ENCODE data around the gene ADRA2B. TPM values are rescaled to one million over a fixed set of nuclear protein-coding genes. Genes with fewer than 3 reads are reported as not detected.

ADRA2B gene
- total RNA-seq, 2 experiments from 2014 or later = 0.29 to 0.34 TPM

- H3K4me3 Mint-ChIP-seq = no peak overlapping the region
- intact Hi-C loops (cut with micrococcal nuclease) = no loop called here
- H3K27ac Mint-ChIP-seq = no peak overlapping the region
- CTCF ChIA-PET = interaction anchor here (1.4 to 1.6 kb wide), 2 partner anchors 11 kb away, joined by 5 read pairs; partner anchors contain the start of gene ADRA2B
- H3K36me3 Mint-ChIP-seq (ENCODE audit: low read depth) = no peaks in the 10 kb centered on the region
- no peak for DNase-seq
- no peaks in the 10 kb centered on the region for H3K4me1 Mint-ChIP-seq (ENCODE audit: low read depth)
- no peak for ATAC-seq
- H3K9me3 Mint-ChIP-seq = peaks cover 9% of the 10 kb centered on the region
- TF ChIP-seq, protein P1, sequence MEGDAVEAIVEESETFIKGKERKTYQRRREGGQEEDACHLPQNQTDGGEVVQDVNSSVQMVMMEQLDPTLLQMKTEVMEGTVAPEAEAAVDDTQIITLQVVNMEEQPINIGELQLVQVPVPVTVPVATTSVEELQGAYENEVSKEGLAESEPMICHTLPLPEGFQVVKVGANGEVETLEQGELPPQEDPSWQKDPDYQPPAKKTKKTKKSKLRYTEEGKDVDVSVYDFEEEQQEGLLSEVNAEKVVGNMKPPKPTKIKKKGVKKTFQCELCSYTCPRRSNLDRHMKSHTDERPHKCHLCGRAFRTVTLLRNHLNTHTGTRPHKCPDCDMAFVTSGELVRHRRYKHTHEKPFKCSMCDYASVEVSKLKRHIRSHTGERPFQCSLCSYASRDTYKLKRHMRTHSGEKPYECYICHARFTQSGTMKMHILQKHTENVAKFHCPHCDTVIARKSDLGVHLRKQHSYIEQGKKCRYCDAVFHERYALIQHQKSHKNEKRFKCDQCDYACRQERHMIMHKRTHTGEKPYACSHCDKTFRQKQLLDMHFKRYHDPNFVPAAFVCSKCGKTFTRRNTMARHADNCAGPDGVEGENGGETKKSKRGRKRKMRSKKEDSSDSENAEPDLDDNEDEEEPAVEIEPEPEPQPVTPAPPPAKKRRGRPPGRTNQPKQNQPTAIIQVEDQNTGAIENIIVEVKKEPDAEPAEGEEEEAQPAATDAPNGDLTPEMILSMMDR (IDR thresholded peaks at IDR 0.05) = no peak
- no peaks in the 10 kb centered on the region for H3K27me3 Mint-ChIP-seq
- POLR2A ChIA-PET = no interaction called here
Measured at GRCh38 chr2:96105994-96106715, 10.2 kb downstream of the ADRA2B start.

GRCh38 chr2:96105152-96105915, 11.0 kb downstream of the ADRA2B start:
- ChIA-PET CTCF (interaction anchor here (1.6 kb wide), 1 partner anchor 12 kb away, joined by 5 read pairs; no protein-coding TSS in a partner anchor), POLR2A (interaction anchor here (0.5 kb wide), 1 partner anchor 405 kb away, joined by 3 read pairs; no protein-coding TSS in a partner anchor)
- DNase-seq (no peak), ATAC-seq (no peak)
- H3K27ac Mint-ChIP-seq = no peak overlapping the region
- H3K4me3 Mint-ChIP-seq = no peak overlapping the region
- no peaks in the 10 kb centered on the region for H3K36me3 Mint-ChIP-seq (ENCODE audit: low read depth)
- TF ChIP-seq, protein P1 (IDR thresholded peaks at IDR 0.05) = no peak
- intact Hi-C loops (cut with micrococcal nuclease) = no loop called here
- no peaks in the 10 kb centered on the region for H3K4me1 Mint-ChIP-seq (ENCODE audit: low read depth)
- peaks cover 9% of the 10 kb centered on the region for H3K9me3 Mint-ChIP-seq
- no peaks in the 10 kb centered on the region for H3K27me3 Mint-ChIP-seq

- no peak overlapping the region for H3K27ac Mint-ChIP-seq
- ChIA-PET CTCF (interaction anchor here (1.0 kb wide), 1 partner anchor 12 kb away, joined by 3 read pairs; no protein-coding TSS in a partner anchor), POLR2A (no interaction called here)
- H3K27me3 Mint-ChIP-seq = no peaks in the 10 kb centered on the region
- H3K4me1 Mint-ChIP-seq (ENCODE audit: low read depth) = no peaks in the 10 kb centered on the region
- TF ChIP-seq, protein P1 (IDR thresholded peaks at IDR 0.05) = no peak
- H3K4me3 Mint-ChIP-seq = no peak overlapping the region
- intact Hi-C loops (cut with micrococcal nuclease) = no loop called here
- ATAC-seq (no peak), DNase-seq (no peak)
- H3K9me3 Mint-ChIP-seq = peaks cover 9% of the 10 kb centered on the region
- no peaks in the 10 kb centered on the region for H3K36me3 Mint-ChIP-seq (ENCODE audit: low read depth)
Measured at GRCh38 chr2:96104487-96104861, 11.9 kb downstream of the ADRA2B start.

DNA sequence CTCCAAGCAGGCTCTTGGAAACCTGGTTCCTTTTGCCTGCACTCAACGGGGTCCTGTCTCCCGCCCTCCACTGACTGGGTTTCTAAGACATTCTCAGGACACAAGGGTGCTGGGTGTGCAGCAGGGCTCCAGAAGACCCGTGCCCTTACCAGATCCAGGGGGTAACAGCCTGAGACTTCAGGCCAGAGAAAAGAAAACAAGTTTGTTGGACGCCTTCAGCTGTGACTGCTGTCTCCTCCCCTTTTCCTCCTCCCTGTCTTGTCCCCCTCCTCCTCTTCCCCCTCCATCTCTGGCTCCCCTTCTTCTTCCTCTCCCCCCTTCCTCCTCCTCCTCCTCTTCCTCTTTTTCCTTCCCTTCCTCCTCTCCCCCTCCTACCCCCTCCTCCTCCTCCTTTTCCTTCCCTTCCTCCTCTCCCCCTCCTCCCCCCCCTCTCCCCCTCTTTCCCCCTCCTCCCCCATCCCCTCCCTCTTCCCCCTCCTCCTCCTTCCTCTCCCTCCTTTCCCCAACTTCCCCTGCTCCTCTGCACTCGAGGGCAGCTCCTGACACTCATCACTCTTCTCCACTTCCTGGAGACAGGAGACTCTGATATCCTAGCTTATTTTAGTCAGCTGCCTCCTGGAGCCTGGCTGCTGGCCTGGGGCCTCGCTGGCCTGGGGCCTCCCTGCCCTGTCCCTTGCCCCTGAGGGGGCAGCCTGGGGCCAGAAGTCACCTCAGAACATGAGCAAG, 12.4 kb downstream of the ADRA2B start:
- TF ChIP-seq, protein P1 (IDR thresholded peaks at IDR 0.05) = no peak
- DNase-seq = no peak
- peaks cover 9% of the 10 kb centered on the region for H3K9me3 Mint-ChIP-seq
- ATAC-seq = no peak
- no peaks in the 10 kb centered on the region for H3K4me1 Mint-ChIP-seq (ENCODE audit: low read depth)
- ChIA-PET POLR2A (no interaction called here), CTCF (interaction anchor here (1.0 kb wide), 1 partner anchor 13 kb away, joined by 3 read pairs; no protein-coding TSS in a partner anchor)
- no peaks in the 10 kb centered on the region for H3K36me3 Mint-ChIP-seq (ENCODE audit: low read depth)
- no peak overlapping the region for H3K4me3 Mint-ChIP-seq
- intact Hi-C loops (cut with micrococcal nuclease) = no loop called here
- no peak overlapping the region for H3K27ac Mint-ChIP-seq
- H3K27me3 Mint-ChIP-seq = no peaks in the 10 kb centered on the region
